GM12878 (cell line): ENCODE data around the gene WDR75.

Source experiments
- CBFB ChIP-seq: IDR thresholded peaks from 2 replicates; pipeline ENCODE4 v1.6.1; 2016; ENCODE audit warnings: antibody characterized with exemption, low read depth
- ETV6 ChIP-seq, 2 experiments: fragments of 450-650 bp in 1 of 2; IDR thresholded peaks in 1 of 2; conservative IDR thresholded peaks in 1 of 2; 2 replicates each; pipeline ENCODE4 v1.6.1; 2014; ENCODE audit warnings: antibody characterized with exemption in 1 of 2, borderline replicate concordance in 1 of 2, low read depth in 1 of 2, mild to moderate bottlenecking in 1 of 2, moderate library complexity in 1 of 2
- EZH2 ChIP-seq: IDR thresholded peaks from 2 replicates; pipeline ENCODE4 v1.6.1; 2012; ENCODE audit warnings: low read depth, mild to moderate bottlenecking, control low read depth, inconsistent platforms, low read length, borderline replicate concordance; ENCODE audit not compliant: control insufficient read depth
- FOXK2 ChIP-seq: fragments of 450-650 bp; IDR thresholded peaks from 2 replicates; pipeline ENCODE4 v1.6.1; 2017; ENCODE audit warnings: mild to moderate bottlenecking, moderate library complexity
- NFYB ChIP-seq: IDR thresholded peaks from 2 replicates; pipeline ENCODE4 v1.6.1; 2011; ENCODE audit warnings: low read depth, mild to moderate bottlenecking, low read length, improper control_type of control experiment, moderate library complexity; ENCODE audit not compliant: insufficient read depth
- NR2C2 ChIP-seq: IDR thresholded peaks from 2 replicates; pipeline ENCODE4 v1.6.1; 2011; ENCODE audit warnings: borderline replicate concordance, low read depth; ENCODE audit not compliant: control insufficient read depth, insufficient read length
- POLR2A ChIP-seq: IDR thresholded peaks from 2 replicates; pipeline ENCODE4 v1.6.1; 2011; ENCODE audit warnings: low read depth, mild to moderate bottlenecking, low read length
- POLR2AphosphoS5 ChIP-seq: IDR thresholded peaks from 2 replicates; pipeline ENCODE4 v1.6.1; 2011; ENCODE audit warnings: mild to moderate bottlenecking, low read length, inconsistent platforms
- SRF ChIP-seq, 2 experiments: IDR thresholded peaks; 2 replicates each; pipeline ENCODE4 v1.6.1; 2011; ENCODE audit warnings: low read depth in 2 of 2, low read length in 2 of 2, mild to moderate bottlenecking in 1 of 2, moderate library complexity in 1 of 2
- ZNF274 ChIP-seq: IDR thresholded peaks from one replicate; pipeline ENCODE4 v1.8.0; 2011; ENCODE audit not compliant: insufficient read length, insufficient read depth
- TF ChIP-seq, protein P1 (sequence below): IDR thresholded peaks from 2 replicates; pipeline ENCODE4 v1.6.1; 2012; ENCODE audit warnings: mild to moderate bottlenecking, low read depth, low read length
- TF ChIP-seq, protein P2 (sequence below), 3 experiments: IDR thresholded peaks in 2 of 3; conservative IDR thresholded peaks in 1 of 3; 2 replicates each; pipeline ENCODE4 v1.5.1; 2011; ENCODE audit warnings: low read depth in 3 of 3, low read length in 3 of 3, mild to moderate bottlenecking in 3 of 3, control low read depth in 2 of 3, moderate library complexity in 2 of 3, inconsistent platforms in 1 of 3, mixed read lengths in 1 of 3; ENCODE audit not compliant: control insufficient read depth in 2 of 3, insufficient read depth in 1 of 3; ENCODE audit errors: extremely low read depth in 1 of 3
- TF ChIP-seq, protein P3 (sequence below): fragments of 450-650 bp; formaldehyde crosslinking; IDR thresholded peaks from 2 replicates; pipeline ENCODE4 v1.4.0; 2020; ENCODE audit warnings: mild to moderate bottlenecking, moderate library complexity

DNA sequence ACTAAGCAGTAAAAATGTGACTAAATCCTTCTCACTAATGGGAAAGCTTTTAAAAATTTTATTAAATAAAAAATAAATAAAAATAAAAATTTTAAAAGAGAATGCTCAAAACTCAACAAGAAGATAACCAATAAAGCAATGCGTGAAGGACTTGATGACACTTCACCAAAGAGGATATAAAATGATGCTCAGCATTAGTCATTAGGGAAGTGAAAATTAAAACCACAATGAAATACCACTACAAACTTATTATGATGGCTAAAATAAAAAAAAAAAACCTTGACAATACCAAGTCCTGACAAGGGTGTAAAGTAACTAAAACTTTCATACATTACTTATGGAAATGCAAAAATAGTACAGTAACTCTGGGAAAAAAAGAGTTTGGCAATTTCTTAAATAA lies 3.3 kb upstream of the WDR75 start:
- TF ChIP-seq EZH2 = no peak
- no peak for TF ChIP-seq ZNF274
- no peak for TF ChIP-seq FOXK2
- TF ChIP-seq POLR2A = no peak
- TF ChIP-seq CBFB = no peak
- no peak for TF ChIP-seq NFYB
- no peak for TF ChIP-seq SRF (IDR thresholded peaks at IDR 0.05; ENCODE audit: low read depth in 2 of 2, low read length in 2 of 2)
- TF ChIP-seq POLR2AphosphoS5 = no peak
- TF ChIP-seq, protein P1, sequence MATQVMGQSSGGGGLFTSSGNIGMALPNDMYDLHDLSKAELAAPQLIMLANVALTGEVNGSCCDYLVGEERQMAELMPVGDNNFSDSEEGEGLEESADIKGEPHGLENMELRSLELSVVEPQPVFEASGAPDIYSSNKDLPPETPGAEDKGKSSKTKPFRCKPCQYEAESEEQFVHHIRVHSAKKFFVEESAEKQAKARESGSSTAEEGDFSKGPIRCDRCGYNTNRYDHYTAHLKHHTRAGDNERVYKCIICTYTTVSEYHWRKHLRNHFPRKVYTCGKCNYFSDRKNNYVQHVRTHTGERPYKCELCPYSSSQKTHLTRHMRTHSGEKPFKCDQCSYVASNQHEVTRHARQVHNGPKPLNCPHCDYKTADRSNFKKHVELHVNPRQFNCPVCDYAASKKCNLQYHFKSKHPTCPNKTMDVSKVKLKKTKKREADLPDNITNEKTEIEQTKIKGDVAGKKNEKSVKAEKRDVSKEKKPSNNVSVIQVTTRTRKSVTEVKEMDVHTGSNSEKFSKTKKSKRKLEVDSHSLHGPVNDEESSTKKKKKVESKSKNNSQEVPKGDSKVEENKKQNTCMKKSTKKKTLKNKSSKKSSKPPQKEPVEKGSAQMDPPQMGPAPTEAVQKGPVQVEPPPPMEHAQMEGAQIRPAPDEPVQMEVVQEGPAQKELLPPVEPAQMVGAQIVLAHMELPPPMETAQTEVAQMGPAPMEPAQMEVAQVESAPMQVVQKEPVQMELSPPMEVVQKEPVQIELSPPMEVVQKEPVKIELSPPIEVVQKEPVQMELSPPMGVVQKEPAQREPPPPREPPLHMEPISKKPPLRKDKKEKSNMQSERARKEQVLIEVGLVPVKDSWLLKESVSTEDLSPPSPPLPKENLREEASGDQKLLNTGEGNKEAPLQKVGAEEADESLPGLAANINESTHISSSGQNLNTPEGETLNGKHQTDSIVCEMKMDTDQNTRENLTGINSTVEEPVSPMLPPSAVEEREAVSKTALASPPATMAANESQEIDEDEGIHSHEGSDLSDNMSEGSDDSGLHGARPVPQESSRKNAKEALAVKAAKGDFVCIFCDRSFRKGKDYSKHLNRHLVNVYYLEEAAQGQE = no peak
- no peak for TF ChIP-seq ETV6 (conservative IDR thresholded peaks at IDR 0.05 in 1 of 2, IDR thresholded peaks at IDR 0.05 in 1 of 2; ENCODE audit: borderline replicate concordance in 1 of 2, low read depth in 1 of 2)
- TF ChIP-seq, protein P2, sequence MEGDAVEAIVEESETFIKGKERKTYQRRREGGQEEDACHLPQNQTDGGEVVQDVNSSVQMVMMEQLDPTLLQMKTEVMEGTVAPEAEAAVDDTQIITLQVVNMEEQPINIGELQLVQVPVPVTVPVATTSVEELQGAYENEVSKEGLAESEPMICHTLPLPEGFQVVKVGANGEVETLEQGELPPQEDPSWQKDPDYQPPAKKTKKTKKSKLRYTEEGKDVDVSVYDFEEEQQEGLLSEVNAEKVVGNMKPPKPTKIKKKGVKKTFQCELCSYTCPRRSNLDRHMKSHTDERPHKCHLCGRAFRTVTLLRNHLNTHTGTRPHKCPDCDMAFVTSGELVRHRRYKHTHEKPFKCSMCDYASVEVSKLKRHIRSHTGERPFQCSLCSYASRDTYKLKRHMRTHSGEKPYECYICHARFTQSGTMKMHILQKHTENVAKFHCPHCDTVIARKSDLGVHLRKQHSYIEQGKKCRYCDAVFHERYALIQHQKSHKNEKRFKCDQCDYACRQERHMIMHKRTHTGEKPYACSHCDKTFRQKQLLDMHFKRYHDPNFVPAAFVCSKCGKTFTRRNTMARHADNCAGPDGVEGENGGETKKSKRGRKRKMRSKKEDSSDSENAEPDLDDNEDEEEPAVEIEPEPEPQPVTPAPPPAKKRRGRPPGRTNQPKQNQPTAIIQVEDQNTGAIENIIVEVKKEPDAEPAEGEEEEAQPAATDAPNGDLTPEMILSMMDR (IDR thresholded peaks at IDR 0.05 in 2 of 3, conservative IDR thresholded peaks at IDR 0.05 in 1 of 3; ENCODE audit: control insufficient read depth in 2 of 3, extremely low read depth in 1 of 3, insufficient read depth in 1 of 3, low read depth in 3 of 3, low read length in 3 of 3) = no peak
- TF ChIP-seq, protein P3, sequence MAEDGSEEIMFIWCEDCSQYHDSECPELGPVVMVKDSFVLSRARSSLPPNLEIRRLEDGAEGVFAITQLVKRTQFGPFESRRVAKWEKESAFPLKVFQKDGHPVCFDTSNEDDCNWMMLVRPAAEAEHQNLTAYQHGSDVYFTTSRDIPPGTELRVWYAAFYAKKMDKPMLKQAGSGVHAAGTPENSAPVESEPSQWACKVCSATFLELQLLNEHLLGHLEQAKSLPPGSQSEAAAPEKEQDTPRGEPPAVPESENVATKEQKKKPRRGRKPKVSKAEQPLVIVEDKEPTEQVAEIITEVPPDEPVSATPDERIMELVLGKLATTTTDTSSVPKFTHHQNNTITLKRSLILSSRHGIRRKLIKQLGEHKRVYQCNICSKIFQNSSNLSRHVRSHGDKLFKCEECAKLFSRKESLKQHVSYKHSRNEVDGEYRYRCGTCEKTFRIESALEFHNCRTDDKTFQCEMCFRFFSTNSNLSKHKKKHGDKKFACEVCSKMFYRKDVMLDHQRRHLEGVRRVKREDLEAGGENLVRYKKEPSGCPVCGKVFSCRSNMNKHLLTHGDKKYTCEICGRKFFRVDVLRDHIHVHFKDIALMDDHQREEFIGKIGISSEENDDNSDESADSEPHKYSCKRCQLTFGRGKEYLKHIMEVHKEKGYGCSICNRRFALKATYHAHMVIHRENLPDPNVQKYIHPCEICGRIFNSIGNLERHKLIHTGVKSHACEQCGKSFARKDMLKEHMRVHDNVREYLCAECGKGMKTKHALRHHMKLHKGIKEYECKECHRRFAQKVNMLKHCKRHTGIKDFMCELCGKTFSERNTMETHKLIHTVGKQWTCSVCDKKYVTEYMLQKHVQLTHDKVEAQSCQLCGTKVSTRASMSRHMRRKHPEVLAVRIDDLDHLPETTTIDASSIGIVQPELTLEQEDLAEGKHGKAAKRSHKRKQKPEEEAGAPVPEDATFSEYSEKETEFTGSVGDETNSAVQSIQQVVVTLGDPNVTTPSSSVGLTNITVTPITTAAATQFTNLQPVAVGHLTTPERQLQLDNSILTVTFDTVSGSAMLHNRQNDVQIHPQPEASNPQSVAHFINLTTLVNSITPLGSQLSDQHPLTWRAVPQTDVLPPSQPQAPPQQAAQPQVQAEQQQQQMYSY (CRISPR knock-in tag) = no peak
- no peak for TF ChIP-seq NR2C2
